GM21619 (cell line): Measurements from ENCODE around the gene ARPC1B.
A peak's percentile ranks its signal among the peaks of the same experiment; 100 is the strongest.
"Not testable (repeated sequence)": the region's sequence is repeated elsewhere in the genome, so short reads cannot be mapped to it uniquely, and the experiment has no call there.

Source experiments
- ATAC-seq: cut with Tn5 transposase; IDR thresholded peaks from one replicate; pipeline ENCODE4 v1.9.1; 2021; ENCODE audit not compliant: unreplicated experiment

Gene ARPC1B

DNA sequence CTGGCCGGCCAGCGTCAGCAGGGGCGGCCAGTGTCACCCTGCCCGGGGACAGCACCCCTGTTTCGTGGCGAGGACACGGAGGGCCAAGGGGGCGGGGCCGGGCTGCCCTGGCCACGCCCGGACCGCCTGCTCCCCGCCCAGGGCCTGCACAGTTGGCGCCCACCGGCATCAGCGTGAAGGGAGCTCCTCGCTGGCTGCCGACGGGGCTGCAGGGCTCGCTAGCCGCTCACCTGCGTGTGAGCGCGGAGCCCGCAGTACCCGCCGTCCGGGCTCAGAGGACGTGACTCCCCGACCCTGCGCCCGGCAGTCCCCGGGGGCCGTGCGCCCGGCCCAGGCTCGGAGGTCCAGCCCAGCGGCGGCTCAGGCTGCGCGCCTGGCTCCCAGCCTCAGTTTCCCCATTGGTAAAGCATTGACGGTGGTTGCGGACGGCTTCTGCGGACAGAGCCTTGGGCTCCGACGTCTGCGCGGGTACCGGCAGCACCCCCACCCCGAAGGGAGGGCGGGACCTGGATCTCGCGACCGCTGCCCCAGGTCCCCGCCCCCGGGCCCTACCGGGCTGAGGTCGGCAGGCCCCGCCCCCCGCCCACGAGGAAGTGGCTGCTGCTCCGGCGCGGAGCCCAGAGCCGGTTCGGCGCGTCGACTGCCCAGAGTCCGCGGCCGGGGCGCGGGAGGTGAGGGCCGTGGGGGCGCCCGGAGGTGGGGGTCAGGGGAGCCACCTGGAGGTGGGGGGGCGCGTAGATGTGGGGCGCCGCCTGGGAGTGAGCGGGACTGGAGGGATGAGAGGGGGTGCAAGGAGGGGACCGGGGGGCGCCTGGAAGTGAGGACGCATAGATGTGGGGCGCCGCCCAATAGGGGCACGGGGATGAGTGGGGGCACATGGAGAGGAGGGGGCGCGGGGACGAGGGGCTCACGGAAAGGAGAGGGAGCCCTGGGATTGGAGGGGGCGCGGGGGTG lies at the start of gene ARPC1B:
ARPC1B (plus strand) TSS at position 620 of the 954 bp plus-strand sequence. CDS start 10,985 bp downstream, outside the sequence.
- peak; percentile 46 for ATAC-seq

DNA sequence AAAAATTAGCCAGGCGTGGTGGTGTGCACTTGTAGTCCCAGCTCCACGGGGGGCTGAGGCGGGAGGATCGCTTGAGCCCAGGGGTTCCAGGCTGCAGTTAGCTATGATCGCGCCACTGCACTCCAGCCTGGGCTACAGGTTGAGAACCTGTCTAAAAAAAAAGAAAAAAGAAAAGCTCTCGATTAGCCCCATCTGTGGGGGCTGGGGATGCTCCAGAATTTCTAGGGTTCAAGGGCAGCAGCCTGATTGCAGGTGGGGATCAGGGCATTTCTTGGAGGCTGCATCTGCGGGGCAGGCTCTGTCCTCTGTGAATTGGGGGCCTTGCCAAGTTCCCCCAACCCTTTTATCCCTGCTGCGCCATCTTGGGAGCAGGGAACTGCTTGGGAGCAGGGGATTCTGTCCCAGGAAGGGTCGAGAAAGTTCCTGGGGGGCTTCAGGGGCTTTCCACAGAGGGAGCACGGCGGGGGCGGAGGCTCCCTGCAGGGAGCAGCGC lies 49.5 kb upstream of the ARPC1B start:
- no peak for ATAC-seq

DNA sequence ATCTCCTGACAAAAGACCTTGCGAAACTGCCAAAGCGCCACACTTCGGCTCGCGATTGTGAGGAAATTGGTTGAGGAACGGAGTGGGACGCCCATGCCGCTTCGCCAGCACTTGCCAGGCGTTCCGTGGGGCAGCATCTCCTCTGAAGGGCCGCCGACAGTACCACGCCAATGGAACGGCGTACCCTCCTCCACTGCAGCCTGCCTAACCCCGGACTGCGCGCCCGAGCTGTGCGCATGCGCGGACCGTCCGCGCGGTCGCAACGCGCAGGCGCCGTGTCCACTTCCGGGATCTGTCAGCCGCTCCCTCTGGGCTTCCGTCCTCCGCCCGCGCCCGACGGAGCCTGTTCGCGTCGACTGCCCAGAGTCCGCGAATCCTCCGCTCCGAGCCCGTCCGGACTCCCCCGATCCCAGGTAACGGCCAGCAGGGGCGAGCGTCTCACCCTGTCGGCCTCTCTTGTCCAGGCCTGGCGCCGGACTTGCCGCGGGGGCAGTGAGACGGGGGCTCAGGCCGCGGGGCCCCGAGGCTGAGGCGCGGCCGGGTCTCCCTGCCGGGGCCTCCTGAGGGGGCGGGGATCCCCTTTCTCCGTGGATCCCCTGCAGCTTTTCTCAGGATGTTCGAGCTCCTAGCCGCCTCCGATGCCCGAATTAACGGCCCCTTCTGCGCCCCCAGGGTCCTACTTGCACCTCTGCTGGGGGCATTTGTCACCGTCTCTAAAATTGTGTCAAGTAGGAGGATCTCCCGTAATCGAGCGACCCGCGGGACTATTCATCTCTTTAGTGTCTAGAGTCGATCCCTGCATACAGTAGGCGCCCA lies 48.7 kb upstream of the ARPC1B start, which contains the start of gene ARPC1A:
ARPC1A (plus strand) TSS at position 307 of the 816 bp plus-strand sequence. CDS start 7,456 bp downstream, outside the sequence.
- ATAC-seq, result peak; percentile 83

DNA sequence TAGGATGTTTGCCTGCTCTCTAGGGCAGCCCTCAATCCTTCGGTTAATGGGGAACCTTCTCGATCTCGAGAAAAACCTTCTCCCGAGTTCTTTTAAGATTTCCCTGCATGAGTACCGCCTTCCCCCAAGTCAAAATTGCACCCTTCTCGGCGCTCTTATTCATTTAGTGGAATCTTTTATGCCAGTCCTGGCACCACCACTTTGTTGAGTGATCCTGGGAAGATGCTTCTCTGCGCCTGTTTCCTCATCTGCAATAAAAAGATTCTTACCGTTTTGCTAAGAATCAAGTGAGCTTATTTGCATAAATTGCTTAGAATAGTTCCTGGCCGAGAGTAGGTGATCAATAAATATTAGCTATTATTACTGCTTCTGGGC lies 48.1 kb upstream of the ARPC1B start:
- ATAC-seq, result no peak

DNA sequence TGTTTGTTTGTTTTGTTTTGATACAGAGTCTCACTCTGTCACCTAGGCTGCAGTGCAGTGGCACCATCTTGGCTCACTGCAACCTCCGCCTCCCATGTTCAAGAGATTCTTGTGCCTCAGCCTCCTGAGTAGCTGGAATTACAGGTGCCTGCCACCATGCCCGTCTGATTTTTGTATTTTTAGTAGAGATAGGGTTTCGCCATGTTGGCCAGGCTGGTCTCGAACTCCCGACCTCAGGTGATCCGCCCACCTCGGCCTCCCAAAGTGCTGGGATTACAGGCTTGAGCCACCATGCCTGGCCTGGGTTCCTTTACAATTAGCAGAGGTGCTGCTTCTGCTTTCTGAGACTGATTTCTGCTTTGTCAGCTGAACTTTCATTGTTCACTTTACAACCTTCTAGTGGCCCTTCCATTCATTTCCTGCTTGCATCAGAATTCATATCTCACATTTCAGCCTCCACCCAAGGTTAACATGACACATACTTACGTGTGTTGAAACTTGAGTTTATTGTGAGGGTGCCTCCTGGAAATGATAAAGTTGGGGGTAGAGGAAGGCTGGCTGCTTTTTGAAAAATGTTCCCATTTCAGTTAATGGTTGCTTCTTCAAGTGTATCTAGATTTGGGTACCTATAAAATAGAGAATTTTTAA lies 44.1 kb upstream of the ARPC1B start:
- not testable (repeated sequence) for ATAC-seq

DNA sequence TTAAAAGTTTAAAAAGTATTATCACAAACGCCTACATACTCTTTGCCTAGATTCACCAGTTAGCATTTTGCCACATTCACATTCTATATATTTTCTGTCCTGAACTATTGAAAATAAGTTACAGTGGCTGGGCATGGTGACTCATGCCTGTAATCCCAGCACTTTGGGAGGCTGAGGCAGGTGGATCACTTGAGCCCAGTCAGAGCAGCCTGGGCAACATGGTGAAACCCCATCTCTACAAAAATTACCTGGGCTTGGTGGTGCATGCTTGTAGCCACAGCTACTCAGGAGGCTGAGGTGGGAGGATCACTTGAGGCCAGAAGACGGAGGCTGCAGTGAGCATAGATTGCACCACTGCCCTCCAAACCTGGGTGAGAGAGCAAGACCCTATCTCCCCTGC lies 43.5 kb upstream of the ARPC1B start:
- ATAC-seq, result no peak

DNA sequence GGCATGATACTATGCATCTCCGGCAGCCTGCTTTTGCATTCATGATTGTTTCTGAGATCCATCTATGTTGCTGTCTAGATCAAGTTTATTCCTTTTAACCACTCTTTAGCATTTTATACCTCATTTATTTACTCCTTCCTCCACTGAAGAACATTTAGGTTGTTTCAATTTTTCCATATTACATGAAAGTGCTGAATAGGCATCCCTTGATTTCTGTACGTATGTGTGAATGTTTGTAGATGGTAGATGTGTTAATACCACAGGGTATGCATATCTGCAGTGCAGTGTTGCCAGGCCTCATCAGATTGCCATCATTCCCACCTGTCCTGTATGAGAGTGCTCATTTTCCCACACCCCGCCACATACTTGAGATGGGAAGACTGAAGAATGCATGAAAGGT lies 34.9 kb upstream of the ARPC1B start:
- no peak for ATAC-seq

DNA sequence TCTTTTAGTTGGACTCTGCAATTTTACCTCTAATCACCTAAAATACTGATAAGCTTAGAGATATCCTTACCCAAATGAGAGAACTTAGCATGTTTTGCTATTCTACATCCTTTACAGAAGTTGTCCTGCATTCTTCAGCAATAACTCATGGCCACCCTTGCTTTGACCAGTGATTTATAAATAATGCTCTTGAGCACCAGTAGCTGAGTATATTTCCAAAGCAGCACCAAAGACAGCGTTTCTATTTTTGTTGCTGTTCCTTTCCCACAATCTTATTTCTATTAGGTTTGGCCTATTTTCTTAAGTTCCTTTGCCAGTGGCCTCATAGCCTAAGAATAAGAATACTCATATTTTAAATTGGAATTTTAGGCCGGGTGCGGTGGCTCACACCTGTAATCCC lies 33.9 kb upstream of the ARPC1B start:
- ATAC-seq, result no peak

DNA sequence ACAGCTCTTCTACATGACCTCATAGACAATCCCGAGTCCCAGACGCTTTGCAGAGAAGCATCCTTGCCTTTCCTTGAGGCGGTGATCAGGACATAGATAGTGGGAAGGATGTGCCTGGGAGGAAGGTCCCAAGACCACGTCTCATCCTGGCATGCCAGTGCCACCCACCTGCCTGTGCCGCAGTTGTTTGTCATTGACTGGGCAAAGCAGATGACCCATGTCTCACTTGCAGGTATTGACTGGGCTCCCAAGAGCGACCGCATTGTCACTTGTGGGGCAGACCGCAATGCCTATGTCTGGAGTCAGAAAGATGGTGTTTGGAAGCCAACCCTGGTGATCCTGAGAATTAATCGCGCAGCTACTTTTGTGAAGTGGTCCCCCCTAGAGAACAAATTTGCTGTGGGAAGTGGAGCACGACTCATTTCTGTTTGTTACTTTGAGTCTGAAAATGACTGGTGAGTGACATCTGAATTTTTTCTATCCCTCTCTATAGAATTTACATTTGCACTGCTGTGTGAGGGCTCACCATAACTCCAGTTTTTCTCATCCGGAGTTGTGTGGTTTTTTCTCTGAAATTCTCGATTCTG lies 30.4 kb upstream of the ARPC1B start:
- ATAC-seq, result no peak

DNA sequence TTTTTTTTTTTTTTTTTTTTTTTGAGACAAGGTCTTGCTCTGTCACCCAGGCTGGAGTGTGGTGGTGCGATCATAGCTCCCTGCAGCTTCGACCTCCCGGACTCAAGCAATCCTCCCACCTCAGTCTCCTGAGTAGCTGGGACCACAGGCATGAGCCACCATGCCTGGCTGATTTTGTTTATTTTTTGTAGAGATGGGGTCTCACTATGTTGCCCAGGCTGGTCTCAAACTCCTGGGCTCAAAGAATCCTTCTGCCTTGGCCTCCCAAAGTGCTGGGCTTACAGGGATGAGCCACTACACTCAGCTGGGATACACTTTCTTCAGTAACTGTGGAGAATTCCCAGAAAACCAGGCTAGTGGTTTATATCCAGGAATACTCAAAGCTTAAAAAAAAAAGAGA lies 23.9 kb upstream of the ARPC1B start:
- not testable (repeated sequence) for ATAC-seq

DNA sequence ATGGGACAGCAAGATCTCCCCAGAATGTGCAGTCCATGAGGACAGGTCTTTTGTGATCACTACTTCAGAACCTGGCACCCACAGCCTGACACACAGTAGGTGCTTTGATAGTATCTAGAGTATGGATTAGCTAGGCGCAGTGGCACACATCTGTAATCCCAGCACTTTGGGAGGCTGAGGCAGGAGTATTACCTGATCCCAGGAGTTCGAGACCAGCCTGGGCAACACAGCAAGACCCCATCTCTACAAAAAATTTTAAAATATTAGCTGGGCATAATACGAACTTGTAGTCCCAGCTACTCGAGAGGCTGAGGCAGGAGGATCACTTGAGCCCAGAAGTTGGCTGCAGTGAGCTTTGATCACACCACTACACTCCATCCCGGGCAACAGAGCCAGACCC lies 22.3 kb upstream of the ARPC1B start:
- ATAC-seq, result no peak

DNA sequence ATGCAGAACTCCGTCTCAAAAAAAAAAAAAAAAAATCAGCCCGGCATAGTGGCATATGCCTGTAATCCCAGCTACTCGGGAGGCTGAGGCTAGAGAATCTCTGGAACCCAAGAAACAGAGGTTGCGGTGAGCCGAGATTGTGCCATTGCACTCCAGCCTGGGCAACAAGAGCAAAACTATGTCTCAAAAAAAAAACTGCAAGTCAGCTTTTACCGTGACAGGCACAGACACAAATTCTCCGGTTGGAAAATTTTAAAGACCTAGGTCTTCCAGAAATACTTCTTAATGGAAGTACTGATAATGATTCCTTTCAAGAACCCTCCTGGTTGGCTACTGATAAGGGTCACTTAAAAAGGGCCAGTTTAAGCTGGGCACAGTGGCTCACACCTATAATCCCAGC lies 19.4 kb upstream of the ARPC1B start:
- no peak for ATAC-seq

DNA sequence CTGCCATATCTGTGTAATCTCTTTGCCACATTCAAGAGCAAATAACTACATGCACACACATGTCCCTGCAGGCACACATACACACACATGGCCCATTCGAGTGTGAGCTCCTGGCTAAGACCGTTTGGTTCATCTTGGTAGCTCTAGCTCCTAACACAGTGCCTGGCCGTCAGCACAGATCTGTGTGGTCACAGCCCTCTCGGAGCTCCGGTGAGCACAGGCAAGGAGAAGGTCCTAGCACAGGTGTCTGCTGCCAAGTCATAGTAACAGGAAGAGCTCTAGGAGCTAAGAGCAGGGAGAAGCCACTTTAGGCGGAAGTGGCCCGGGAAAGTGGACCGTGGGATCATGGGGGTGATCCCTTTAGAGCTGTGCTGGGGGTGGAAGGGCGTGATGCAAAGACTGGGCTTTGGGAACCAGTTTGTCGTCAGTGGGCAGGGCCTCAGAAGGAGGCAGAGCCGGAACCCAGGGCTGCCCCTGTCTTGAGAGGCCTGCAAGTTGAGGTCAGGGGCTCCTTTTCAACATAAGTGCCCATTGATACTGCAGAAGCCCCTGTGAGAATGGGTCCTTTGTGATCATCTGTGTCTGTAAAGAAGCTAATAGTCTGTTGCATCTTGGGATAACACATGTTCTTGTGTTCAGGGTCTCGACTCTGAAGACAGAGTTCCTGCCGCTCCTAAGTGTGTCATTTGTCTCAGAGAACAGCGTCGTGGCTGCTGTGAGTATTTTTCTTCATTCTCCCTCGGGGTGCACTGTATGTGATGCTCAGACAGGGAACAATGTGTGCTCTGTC lies 16.6 kb upstream of the ARPC1B start:
- ATAC-seq, result no peak

DNA sequence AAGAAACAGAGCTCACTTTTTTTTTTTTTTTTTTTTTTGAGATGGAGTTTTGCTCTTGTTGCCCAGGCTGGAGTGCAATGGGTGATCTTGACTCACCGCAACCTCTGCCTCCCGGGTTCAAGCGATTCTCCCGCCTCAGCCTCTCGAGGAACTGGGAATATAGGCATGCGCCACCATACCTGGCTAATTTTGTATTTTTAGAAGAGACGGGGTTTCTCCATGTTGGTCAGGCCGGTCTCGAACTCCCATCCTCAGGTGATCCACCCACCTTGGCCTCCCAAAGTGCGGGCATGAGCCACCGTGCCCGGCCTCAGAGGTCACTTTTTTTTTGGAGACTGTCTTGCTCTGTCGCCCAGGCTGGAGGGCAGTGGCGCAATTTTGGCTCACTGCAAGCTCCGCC lies 16.0 kb upstream of the ARPC1B start:
- not testable (repeated sequence) for ATAC-seq

DNA sequence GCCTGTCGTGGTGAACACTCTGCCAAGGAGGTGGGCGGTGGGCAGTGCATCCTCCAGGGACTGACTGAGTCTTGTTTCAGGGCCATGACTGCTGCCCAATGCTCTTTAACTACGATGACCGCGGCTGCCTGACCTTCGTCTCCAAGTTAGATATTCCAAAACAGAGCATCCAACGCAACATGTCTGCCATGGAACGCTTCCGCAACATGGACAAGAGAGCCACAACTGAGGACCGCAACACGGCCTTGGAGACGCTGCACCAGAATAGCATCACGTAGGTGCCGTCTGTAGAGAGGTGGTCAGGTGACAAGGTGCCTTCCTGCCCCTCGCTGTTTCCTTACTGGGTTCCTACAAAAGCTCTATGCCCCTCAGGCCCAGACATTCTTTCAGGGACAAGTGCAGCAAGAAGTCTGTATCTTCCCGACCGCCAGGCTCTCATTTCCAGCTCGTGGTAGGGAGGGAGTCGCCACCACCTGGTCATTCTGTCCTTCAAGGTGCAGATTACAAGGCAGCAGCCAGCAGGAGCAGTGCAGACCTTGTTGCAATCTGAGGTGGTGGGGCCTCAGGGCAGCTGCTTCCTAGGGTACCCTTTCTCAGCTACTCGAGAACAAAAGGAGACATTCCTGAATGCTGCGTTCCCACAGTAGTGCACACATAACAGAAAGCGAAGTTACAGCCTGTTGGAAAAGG lies 14.9 kb upstream of the ARPC1B start:
- no peak for ATAC-seq

DNA sequence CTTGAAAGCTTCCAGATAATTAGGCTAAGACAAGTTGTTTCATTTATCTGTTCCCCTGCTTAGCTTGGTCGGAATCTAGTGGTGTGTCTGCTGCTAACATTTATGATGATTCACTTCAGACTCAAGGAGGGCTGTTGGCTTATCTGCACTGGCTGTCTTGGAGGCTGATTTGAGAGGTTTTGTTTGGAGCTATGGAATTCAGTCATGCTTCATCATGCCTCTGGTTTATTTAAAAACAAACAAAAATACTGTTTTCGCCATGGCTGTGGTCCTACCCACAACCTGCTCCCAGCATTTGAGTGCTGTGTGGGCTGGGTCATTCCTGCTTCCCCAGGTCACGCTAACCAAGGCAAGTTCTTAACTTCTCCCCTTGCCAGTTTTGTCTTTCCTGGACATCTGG lies 11.7 kb upstream of the ARPC1B start:
- ATAC-seq, result no peak

DNA sequence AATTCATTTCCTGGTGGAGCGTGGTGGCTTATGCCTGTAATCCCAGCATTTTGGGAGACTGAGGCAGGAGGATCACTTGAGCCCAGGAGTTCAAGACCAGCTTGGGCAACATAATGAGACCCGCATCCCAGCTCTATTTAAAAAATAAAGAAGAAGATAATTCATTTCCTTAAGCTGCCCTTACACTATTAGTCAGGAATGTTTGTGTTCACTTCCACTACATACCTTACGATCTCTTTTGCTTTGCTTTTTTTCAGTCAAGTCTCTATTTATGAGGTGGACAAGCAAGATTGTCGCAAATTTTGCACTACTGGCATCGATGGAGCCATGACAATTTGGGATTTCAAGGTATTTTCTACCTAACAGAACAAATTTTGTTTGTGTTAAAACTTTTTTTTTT lies 11.2 kb upstream of the ARPC1B start:
- no peak for ATAC-seq

DNA sequence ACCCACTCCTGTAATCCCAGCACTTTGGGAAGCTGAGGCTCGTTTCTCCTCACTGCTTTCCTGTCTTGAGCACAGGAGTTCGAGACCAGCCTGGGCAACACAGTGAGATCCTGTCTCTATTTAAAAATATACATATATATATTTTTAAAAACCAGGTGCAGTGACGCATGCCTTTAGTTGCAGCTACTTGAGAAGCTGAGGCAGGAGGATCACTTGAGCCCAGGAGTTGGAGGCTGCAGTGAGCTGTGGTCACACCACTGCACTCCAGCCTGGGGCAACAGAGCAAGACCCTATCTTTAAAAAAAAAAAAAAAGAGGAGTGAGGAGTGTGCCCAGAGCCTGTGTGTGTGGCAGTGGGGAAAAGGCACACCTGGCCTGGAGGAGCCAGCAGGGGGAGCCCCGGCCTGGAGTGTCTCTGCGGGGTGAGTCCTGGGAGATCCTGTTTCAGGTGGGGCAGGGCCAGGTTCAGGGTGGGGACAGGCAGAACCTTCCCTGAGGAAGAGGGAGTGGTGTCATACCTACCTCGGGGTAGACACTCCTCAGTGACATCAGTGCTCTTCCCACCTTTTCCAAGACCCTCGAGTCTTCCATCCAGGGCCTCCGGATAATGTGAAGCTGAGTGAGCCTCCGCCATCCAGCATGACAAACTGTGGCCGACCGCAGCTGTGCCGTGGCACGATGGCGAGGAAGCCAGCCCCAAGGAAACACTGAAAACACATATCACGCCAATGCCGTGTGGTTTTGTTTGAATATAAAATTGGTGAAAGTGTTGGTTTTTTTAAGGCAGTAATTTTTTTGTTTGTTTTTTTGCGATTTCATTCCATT lies 9.0 kb upstream of the ARPC1B start:
- ATAC-seq, result no peak

DNA sequence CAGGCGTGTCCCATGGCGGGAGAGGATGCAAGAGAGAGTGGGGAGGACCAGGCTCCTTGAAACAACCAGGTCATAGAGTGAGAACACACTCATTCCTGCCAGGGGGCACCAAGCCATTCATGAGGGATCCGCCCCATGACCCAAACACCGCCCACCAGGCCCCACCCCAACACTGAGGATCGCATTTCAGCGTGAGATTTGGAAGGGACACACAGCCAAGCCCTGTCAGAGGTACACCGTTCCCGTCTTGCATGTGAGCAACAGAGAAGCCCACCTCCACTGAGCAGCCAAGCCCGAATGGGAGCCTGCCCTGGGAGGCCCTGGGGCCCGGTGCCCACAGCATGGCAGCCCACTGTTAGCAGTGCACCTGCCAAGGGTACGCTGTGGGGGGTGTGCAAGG lies 7.9 kb upstream of the ARPC1B start:
- ATAC-seq, result no peak
